NK-92 (cell line): Measurements from ENCODE around the gene PRELID3B.

Experiments
- DNase-seq: peaks from one replicate; lab custom pipeline; 2025; ENCODE audit not compliant: unreplicated experiment; lab: John Stamatoyannopoulos, UW

The PRELID3B gene

DNA sequence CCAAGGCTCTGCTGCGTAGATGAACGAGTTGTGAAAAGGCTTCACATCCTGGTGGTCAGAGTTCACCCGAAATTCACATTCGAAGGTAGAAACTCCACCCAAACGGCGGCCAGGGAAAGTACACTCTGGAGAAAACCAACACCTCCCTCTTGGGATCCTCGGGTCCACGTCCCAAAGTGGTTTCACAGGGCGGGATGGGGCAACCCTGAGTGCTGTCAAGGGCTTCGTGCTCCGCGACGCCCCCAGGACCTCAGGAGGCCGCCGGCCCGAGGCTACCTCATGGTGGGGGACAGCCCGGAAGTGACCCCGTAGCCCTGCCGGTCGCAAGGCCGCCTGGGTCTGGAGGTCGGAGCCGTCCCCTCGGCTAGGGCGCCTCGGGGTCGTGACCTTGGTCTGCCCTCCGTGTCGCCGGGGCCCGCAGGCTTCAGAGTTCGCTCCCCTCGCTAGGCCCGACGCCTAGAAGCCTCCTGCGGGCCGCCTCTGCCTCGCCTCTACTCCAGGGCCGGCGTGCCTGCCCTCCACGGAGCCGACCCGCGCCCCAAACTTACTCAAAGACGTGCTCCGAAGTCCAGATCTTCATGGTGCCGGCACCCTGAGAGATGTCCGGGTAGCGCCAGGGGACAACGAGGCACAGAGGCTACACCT, at the start of gene PRELID3B:
PRELID3B (minus strand) TSS at position 636 of the 645 bp plus-strand sequence; CDS start at position 580, 56 bp downstream.
- DNase-seq, result no peak

- DNase-seq, result no peak
These were observed 45.3 kb upstream of the PRELID3B start for GRCh38 chr20:59087829-59088433.

DNA sequence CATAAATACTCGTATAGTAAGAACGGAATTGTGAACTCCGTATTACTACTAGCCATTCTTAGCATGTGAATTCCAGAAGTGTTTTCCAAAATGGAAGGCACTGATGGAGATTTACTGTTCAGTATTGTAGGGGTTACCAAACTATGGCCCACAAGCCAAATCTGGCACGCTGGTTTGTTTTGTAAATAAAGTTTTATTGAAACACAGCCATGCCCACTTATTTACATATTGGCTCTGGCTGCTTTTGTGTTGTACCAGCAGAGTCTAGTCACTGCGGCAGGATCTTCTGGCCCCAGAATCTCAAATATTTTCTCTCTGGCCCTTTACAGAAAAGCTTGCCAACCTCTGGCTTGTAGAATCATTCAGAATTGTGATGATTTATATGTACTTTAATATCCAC, 44.3 kb upstream of the PRELID3B start:
- DNase-seq, result no peak

- DNase-seq, result no peak
These were observed 41.7 kb upstream of the PRELID3B start for GRCh38 chr20:59084041-59084850.

DNA sequence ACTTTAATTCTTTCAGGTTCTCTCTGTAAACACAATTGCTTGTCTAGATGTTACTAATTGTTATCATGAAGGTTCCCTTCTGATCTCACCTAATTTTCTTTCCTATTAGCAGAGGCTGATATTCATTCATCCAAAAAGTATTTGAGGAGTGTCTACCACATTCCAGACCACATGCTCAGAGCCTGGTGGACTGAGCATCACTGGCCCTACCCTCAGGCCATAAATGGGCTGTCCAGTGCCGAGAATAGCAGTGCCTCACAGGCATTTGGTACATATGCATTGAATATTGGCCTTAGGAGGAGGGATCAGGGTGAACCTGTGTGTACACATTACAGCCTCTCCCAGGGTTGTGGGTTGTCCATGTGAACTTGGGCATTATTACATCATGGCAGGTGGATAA, 40.4 kb upstream of the PRELID3B start:
- no peak for DNase-seq

DNA sequence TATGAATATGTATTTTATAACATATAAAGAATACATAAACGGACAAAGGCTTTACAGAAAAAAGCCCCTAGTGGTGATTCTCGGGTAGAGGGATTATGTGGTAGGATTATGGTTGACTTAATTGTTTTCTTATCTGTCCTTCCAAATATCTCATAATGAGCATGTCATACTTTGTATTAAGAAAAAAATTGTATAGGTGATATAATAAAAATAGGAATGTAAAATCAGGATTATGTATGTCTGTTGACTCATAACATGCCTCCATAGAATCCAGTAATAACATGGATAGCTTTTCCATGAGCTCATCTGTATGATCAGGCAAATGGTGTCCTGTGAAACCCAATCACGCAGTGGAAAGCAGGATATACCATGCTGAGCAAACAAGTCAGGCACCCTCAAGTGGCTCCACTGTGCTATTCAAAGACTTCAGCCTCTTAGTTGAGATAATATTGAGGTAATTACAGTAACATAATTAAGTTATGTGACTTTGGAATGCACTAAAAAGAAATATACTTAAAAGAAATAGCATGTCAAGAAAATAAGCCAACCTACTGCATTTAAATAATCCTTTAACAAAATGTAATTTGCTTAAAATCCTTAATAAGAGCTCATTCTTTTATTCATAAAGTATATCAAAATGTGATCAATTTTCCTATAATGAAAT, 39.6 kb upstream of the PRELID3B start:
- no peak for DNase-seq

GRCh38 chr20:59081036-59081435, 38.5 kb upstream of the PRELID3B start:
- DNase-seq, result no peak

- no peak for DNase-seq
These were observed 35.6 kb upstream of the PRELID3B start for GRCh38 chr20:59078231-59078630.

- DNase-seq, result no peak
These were observed 35.1 kb upstream of the PRELID3B start for GRCh38 chr20:59077705-59078104.

- no peak for DNase-seq
These were observed 33.4 kb upstream of the PRELID3B start for GRCh38 chr20:59075934-59076508.

DNA sequence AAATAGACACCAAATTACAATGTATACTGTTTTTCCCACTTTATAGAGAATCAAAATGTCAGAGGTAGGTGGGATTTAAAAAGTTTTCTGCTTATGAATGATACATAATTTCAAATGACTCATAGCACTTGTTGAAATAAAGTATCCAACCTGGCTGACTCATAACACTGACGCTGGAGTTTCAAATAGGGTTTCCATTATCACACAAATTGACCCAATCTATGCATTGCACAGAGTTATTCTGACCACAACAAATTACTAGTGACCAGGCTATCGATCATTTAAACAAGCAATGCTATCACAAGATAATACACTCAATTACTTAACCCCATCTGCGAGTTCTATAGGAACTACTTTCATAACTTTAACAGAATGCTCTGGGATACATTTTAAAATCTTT, 31.9 kb upstream of the PRELID3B start:
- DNase-seq, result no peak

DNA sequence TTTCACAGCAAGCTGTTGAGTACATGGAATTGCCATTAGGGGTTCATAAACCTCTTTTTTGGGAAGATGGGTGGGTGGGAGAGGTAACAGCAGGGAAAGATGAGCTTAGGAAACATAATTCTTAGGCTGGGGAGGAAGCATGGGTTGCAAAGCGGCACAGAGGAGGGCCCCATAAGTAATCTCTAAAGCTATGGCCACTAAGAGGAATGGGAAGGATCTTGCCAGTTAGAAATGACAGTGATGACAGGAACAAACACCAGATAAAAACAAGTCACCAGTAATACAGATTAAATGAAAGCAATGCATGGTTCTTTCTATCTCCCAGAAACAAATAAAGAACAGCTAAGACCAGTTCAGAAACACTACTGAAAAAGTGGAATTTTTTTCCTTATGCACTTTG, 31.0 kb upstream of the PRELID3B start:
- no peak for DNase-seq

GRCh38 chr20:59071216-59071615, 28.6 kb upstream of the PRELID3B start:
- DNase-seq, result no peak

DNA sequence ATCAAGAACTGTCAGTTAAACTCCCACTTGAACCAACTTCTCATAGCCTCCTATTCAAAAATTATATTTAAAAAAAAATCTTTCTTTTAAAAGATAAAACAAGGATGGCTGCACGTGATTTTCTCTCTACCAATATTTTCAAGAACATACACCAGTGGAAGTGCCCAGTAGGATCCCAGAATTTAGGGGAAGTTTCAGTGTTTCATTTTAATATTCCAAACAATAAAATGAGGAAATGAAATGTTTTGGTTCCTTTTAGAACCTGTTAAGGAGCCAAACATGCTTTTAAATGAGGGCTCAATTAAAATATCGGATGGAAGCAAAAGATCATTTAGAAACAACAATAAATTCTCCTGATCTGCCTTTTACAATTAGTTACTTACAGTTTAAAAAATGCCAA, 26.4 kb upstream of the PRELID3B start:
- no peak for DNase-seq

DNA sequence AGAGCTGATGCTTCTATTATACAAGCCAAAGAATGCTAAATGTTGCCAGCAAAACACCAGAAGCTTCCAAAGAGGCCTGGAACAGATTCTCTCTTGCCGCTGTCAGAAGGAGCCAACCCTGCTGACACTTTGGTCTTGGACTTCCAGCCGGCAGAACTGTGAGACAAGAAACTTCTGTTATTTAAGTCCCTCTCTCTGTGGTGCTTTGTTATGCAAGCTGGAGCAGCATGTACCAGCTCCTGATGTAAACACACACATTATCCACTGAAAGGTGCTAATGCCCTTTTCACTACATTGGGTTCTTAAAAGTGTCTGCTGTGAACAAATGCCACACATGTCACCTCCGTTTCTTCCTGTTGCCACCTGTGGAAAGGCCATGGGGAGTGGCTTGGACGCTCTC, 25.9 kb upstream of the PRELID3B start:
- no peak for DNase-seq

DNA sequence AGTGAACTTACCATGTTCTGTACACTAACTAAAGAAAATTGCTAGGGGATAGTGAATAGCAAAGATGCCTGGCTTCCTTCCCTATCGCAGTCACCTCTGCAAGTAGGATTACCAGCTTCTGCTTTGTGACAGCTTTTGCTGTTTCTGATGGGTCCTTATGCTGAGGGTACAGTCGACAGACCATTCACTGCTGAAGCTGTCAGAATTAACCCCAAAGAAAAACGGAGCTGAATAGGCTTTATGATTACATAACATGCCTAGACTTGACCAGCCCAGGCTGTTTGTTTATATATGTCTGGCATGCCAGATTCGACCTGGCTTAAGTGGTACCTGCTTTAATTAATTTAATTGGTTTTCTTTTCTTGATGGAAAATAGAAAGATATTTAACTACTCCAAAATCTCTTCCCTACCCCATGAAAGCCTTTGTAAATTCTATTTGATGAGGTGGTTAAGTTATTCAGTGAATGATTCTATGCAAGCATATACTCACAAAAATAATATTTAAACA, 21.7 kb upstream of the PRELID3B start:
- DNase-seq, result no peak

- no peak for DNase-seq
These were observed 21.0 kb upstream of the PRELID3B start for GRCh38 chr20:59063358-59064213.

DNA sequence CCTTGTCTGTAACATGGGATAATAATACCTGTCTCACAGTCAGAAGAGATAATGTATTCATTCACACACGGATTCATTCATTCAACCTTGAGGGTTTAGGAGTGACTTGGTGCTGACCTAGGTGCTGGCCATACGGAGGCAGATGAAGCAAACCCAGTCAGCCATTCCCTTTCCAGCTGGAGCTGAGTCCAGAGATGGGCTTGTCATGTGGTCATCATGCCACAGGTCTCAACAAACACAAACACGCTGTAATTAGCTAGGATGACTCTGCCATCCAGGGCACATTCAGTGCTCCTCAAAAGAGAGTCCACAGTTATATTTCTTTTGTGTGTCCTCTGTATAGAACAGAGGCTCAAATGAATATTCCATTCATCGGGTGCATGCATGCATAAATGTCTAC, 19.5 kb upstream of the PRELID3B start:
- no peak for DNase-seq

GRCh38 chr20:59055302-59055701, 12.7 kb upstream of the PRELID3B start:
- DNase-seq, result no peak

DNA sequence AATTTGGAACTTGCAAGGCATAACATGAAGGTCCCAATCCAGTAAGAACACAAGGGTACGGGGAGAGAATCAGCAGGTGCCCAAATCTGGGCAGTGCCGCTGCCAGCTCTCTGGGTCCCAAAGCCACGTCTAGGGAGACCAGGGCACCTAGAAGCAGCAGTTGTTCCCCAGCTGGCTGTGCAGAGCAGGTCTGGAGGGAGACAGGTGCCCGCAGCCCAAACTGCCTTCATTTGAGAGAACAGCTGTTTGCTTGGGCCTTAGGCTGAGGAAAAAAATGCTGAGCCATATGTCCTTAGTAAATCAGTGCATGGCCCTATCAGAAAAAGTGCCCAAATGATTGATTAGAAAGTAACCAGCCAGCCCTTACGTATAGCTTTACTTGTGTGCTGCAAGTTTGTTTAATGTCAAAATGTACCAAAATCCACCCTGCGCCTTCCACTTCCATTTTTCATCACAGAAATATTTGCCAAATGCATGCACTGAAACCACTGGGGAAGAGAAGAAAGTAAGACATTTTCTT, 9.1 kb upstream of the PRELID3B start:
- DNase-seq, result no peak
